Coronary artery (tissue), 2 donors: ENCODE results near the gene ATAD5.
"Not testable (repeated sequence)": the region's sequence is repeated elsewhere in the genome, so short reads cannot be mapped to it uniquely, and the experiment has no call there.

Source experiments
- DNase-seq: peaks from one replicate; pipeline ENCODE4 v3.0.0-alpha.2; 2017; ENCODE audit warnings: low spot score
- H3K27ac ChIP-seq, 2 donors: fragments of 200-600 bp; sonication (generic); one replicate each; pipeline ENCODE4 v1.5.1; 2016 to 2019
- H3K4me3 ChIP-seq: fragments of 200-600 bp; sonication (generic); 2 replicates; pipeline ENCODE4 v1.5.1; 2016; ENCODE audit warnings: mild to moderate bottlenecking, moderate library complexity
- CTCF ChIP-seq: fragments of 200-600 bp; sonication (generic); IDR thresholded peaks from one replicate; pipeline ENCODE4 v1.5.1; 2019; ENCODE audit warnings: antibody characterized with exemption

ATAD5 gene

GRCh38 chr17:30801671-30802070 lies 30.1 kb upstream of the ATAD5 start:
- Histone ChIP-seq H3K27ac (no peak overlapping the region), H3K4me3 (no peak overlapping the region)
- no peak for DNase-seq
- TF ChIP-seq CTCF = no peak

- Histone ChIP-seq H3K4me3 (no peak overlapping the region), H3K27ac (no peak overlapping the region)
- TF ChIP-seq CTCF = no peak
- DNase-seq = no peak
Observed at GRCh38 chr17:30805944-30806456, 25.8 kb upstream of the ATAD5 start.

- Histone ChIP-seq H3K27ac (no peak overlapping the region), H3K4me3 (no peak overlapping the region)
- TF ChIP-seq CTCF = no peak
- DNase-seq = no peak
Observed at GRCh38 chr17:30807896-30808295, 23.9 kb upstream of the ATAD5 start.

- no peak overlapping the region for H3K4me3 ChIP-seq
- H3K27ac ChIP-seq = peak overlapping the region in 1 of 2 donors; percentile 40
- no peak for TF ChIP-seq CTCF
- DNase-seq = no peak
Observed at GRCh38 chr17:30808785-30809286, 22.9 kb upstream of the ATAD5 start.

GRCh38 chr17:30809867-30810266 lies 21.9 kb upstream of the ATAD5 start:
- no peak for DNase-seq
- peak overlapping the region in 1 of 2 donors; percentile 40 for H3K27ac ChIP-seq
- H3K4me3 ChIP-seq = no peak overlapping the region
- no peak for TF ChIP-seq CTCF

GRCh38 chr17:30812218-30813177 lies 19.3 kb upstream of the ATAD5 start:
- no peak for TF ChIP-seq CTCF
- DNase-seq = no peak
- Histone ChIP-seq H3K4me3 (no peak overlapping the region), H3K27ac (peak overlapping the region in 1 of 2 donors; percentile 51)

GRCh38 chr17:30814236-30814635 lies 17.5 kb upstream of the ATAD5 start:
- H3K4me3 ChIP-seq, H3K27ac ChIP-seq: not testable (repeated sequence)

GRCh38 chr17:30814860-30815259 lies 16.9 kb upstream of the ATAD5 start:
- not testable (repeated sequence) for H3K27ac ChIP-seq, H3K4me3 ChIP-seq, DNase-seq

More at GRCh38 chr17:30814236-30814635, 17.5 kb upstream of the ATAD5 start:
- not testable (repeated sequence) for DNase-seq
